ENCODE results near the gene ITPA.
A peak's percentile ranks its signal among the peaks of the same experiment; 100 is the strongest.

ITPA gene

GRCh38 chr20:3199206-3199605 lies 10.1 kb upstream of the ITPA start:
- no peak overlapping the region for H3K27ac Mint-ChIP-seq
- no peak for TF ChIP-seq CTCF (IDR thresholded peaks at IDR 0.05)
- peaks cover 57% of the 10 kb centered on the region for H3K36me3 Mint-ChIP-seq (ENCODE audit: low read depth)
- no peaks in the 10 kb centered on the region for H3K27me3 Mint-ChIP-seq (ENCODE audit: low read depth, poor library complexity)
- peaks cover 7% of the 10 kb centered on the region for H3K4me1 Mint-ChIP-seq
- no peaks in the 10 kb centered on the region for H3K9me3 Mint-ChIP-seq
- no peak overlapping the region for H3K4me3 Mint-ChIP-seq
- no peak for DNase-seq

GRCh38 chr20:3199976-3200755 lies 9.1 kb upstream of the ITPA start:
- Mint-ChIP-seq H3K36me3 (ENCODE audit: low read depth) (peaks cover 56% of the 10 kb centered on the region), H3K27ac (no peak overlapping the region), H3K27me3 (ENCODE audit: low read depth, poor library complexity) (peaks cover 3% of the 10 kb centered on the region), H3K9me3 (no peaks in the 10 kb centered on the region), H3K4me3 (no peak overlapping the region), H3K4me1 (peaks cover 7% of the 10 kb centered on the region)
- no peak for DNase-seq
- no peak for TF ChIP-seq CTCF (IDR thresholded peaks at IDR 0.05)

GRCh38 chr20:3202965-3203314 lies 6.4 kb upstream of the ITPA start:
- Mint-ChIP-seq H3K4me1 (peaks cover 12% of the 10 kb centered on the region), H3K27ac (no peak overlapping the region), H3K27me3 (ENCODE audit: low read depth, poor library complexity) (peaks cover 3% of the 10 kb centered on the region), H3K4me3 (peak overlapping the region; percentile 94), H3K9me3 (no peaks in the 10 kb centered on the region), H3K36me3 (ENCODE audit: low read depth) (peaks cover 39% of the 10 kb centered on the region)
- TF ChIP-seq CTCF (IDR thresholded peaks at IDR 0.05): no peak
- DNase-seq: no peak

DNA sequence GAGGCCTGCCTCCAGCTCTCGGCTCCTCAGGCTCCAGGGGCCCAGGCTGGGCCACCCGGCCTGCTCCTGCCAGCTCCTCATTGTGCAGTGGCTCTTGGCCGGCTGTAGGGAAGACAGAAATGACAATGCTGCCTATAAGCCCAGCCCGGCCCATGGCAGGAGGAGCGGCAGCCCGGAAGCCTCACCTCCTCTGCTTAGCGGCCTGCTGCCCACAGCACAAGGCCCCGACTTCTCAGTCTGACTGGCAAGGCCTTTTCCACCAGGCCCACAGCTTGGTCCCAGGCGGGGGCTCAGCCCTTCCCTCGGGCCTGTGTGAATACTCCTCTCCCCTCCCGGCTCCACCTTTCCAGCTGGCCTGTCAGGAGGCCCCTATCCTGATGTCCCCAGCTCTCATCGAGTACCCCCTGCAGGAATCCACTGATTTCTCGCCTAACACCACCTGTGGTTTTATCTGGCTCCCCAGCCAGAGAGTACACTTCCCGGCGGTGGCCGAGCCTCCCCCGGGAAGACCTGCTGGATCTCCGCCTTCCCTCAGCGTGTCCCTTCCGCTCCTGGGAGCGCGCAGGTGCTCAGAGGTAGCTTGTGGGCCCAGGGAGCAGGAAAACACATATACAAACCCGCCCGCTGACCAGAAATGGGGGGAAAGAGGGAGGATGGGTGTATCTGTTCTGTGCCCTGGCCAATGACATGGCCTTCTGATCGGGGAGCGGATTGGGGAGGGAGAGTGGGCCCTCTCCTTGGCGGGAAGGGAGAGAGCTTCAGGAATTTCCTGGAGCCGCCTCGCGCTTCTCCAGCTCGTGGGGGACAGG lies 5.8 kb upstream of the ITPA start:
- Mint-ChIP-seq H3K9me3 (no peaks in the 10 kb centered on the region), H3K4me3 (peak overlapping the region; percentile 94), H3K27ac (peak overlapping the region; percentile 82), H3K36me3 (ENCODE audit: low read depth) (peaks cover 37% of the 10 kb centered on the region), H3K4me1 (peaks cover 18% of the 10 kb centered on the region), H3K27me3 (ENCODE audit: low read depth, poor library complexity) (peaks cover 3% of the 10 kb centered on the region)
- no peak for DNase-seq
- no peak for TF ChIP-seq CTCF (IDR thresholded peaks at IDR 0.05)

DNA sequence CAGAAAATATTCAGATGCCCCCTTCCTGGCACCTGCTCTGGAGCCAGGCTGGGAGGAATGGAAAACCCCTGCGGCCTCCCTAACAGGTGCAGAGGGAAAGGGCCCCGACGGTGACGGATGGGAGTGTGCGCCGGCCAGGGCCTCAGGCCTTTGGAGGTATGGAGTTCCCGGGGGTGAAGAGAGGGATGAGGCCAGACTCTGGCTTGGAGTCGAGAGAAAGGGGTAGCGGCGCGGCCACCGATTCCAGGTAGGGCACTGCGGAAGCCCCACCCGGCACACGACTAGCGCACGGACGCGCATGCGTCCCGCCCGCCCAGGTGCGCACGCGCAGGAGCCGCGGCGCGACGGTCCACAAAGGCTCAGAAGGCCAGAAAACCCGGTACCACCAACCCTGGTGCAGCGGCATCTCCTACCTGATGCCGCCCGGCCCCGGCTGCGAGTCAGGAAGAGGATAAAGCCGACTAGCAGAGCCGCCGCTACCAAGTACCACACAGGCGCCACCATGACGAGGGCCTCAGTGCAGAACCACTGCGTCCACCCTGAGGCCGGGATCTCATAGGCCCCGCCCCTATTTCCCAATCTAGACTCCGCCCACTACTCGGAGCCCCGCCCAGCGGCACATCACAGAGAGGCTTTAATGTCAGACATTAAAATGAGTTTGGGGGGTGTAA lies 5.0 kb upstream of the ITPA start, which contains the start of gene DDRGK1:
DDRGK1 (minus strand) TSS at position 559 of the 671 bp plus-strand sequence; CDS start at position 504, 55 bp downstream.
- peak; percentile 88 for DNase-seq
- H3K9me3 Mint-ChIP-seq: no peaks in the 10 kb centered on the region
- H3K4me3 Mint-ChIP-seq: peak within 1 kb of the TSS; percentile 94
- H3K36me3 Mint-ChIP-seq (ENCODE audit: low read depth): peaks cover 30% of the 10 kb centered on the region
- peak within 1 kb of the TSS; percentile 82 for H3K27ac Mint-ChIP-seq
- TF ChIP-seq CTCF (IDR thresholded peaks at IDR 0.05): no peak
- peaks cover 22% of the 10 kb centered on the region for H3K4me1 Mint-ChIP-seq
- peaks cover 3% of the 10 kb centered on the region for H3K27me3 Mint-ChIP-seq (ENCODE audit: low read depth, poor library complexity)
